GM06990 (cell line): ENCODE data around the gene ATOSB.

Experiments used
- DNase-seq: peaks from one replicate; pipeline ENCODE4 v3.0.0-alpha.2; 2011; ENCODE audit not compliant: insufficient read length; ENCODE audit errors: extremely low read depth
- H3K27me3 ChIP-seq: replicated peaks from 2 replicates; pipeline ENCODE4 v1.6.0; 2011; ENCODE audit warnings: low read length; ENCODE audit not compliant: control insufficient read depth, insufficient read depth
- H3K36me3 ChIP-seq: 2 replicates; pipeline ENCODE4 v1.5.1; 2011; ENCODE audit warnings: low read length; ENCODE audit not compliant: control insufficient read depth, insufficient read depth
- H3K4me3 ChIP-seq: replicated peaks from 2 replicates; pipeline ENCODE4 v1.5.1; 2011; ENCODE audit warnings: low read depth, mild to moderate bottlenecking, control low read depth, low read length
- CTCF ChIP-seq: IDR thresholded peaks from 2 replicates; pipeline ENCODE4 v1.5.1; 2011; ENCODE audit warnings: low read length, control low read depth, mild to moderate bottlenecking, inconsistent platforms; ENCODE audit not compliant: insufficient read depth, poor library complexity, severe bottlenecking

Gene ATOSB

GRCh38 chr9:35070823-35071813 is 44.5 kb downstream of the ATOSB start:
- TF ChIP-seq CTCF: no peak
- no peak for DNase-seq
- Histone ChIP-seq H3K4me3 (peak overlapping the region; percentile 85), H3K27me3 (no peaks in the 10 kb centered on the region), H3K36me3 (peaks cover 20% of the 10 kb centered on the region)

GRCh38 chr9:35069020-35069419 is 46.6 kb downstream of the ATOSB start:
- DNase-seq: no peak
- Histone ChIP-seq H3K27me3 (no peaks in the 10 kb centered on the region), H3K36me3 (peaks cover 26% of the 10 kb centered on the region), H3K4me3 (no peak overlapping the region)
- TF ChIP-seq CTCF: no peak

- TF ChIP-seq CTCF: no peak
Observed at GRCh38 chr9:35067056-35067455, 48.6 kb downstream of the ATOSB start.

GRCh38 chr9:35060548-35061207 is 55.0 kb downstream of the ATOSB start:
- TF ChIP-seq CTCF: no peak
- Histone ChIP-seq H3K27me3 (no peaks in the 10 kb centered on the region), H3K36me3 (peaks cover 72% of the 10 kb centered on the region), H3K4me3 (no peak overlapping the region)
- DNase-seq: no peak

More at GRCh38 chr9:35067056-35067455, 48.6 kb downstream of the ATOSB start:
- DNase-seq: no peak
- H3K4me3 ChIP-seq: no peak overlapping the region
- H3K27me3 ChIP-seq: no peaks in the 10 kb centered on the region
- H3K36me3 ChIP-seq: peaks cover 39% of the 10 kb centered on the region

- TF ChIP-seq CTCF: no peak
- no peak for DNase-seq
Observed at GRCh38 chr9:35059438-35059837, 56.2 kb downstream of the ATOSB start.

More at GRCh38 chr9:35059438-35059837, 56.2 kb downstream of the ATOSB start:
- H3K36me3 ChIP-seq: peaks cover 63% of the 10 kb centered on the region
- no peaks in the 10 kb centered on the region for H3K27me3 ChIP-seq
- no peak overlapping the region for H3K4me3 ChIP-seq
